GM12892 (cell line): ENCODE data around the gene CD276.

Experiments used
- POLR2AphosphoS5 ChIP-seq: IDR thresholded peaks from 2 replicates; pipeline ENCODE4 v1.6.1; 2011; ENCODE audit warnings: low read depth, low read length, control low read depth
- TAF1 ChIP-seq: IDR thresholded peaks from 2 replicates; pipeline ENCODE4 v1.6.1; 2011; ENCODE audit warnings: low read depth, mild to moderate bottlenecking, control low read depth, low read length, borderline replicate concordance

DNA sequence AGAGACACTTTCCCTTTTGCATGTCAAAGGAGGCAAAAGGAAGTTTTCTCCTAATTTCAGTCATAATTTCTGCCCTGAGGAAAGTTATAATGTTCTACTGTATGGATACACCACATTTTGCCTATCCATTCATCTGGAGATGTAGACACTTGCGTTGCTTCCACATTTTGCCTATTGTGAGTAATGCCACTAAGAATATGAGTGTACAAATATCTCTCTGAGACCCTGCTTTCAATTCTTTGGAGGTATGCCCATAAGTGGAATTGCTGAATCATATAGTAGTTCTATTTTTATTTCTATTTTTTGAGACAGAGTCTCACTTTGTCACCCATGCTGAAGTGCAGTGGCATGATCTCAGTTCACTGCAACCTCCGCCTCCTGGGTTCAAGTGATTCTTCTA lies 3.6 kb upstream of the CD276 start:
- TF ChIP-seq TAF1 (no peak), POLR2AphosphoS5 (no peak)
